ENCODE data around the gene ZSCAN21.

The ZSCAN21 gene

GRCh38 chr7:100081535-100082102 is 32.0 kb downstream of the ZSCAN21 start, which contains the start of gene ZNF3 (continued):
- 0 out of 2 replicates have a peak, but pooled peaks have one; percentile 30 for TF ChIP-seq ZNF341 (tag by site-specific recombination; IDR thresholded peaks at IDR 0.05; ENCODE audit: low read depth)
- no peak for TF ChIP-seq ZNF157 (tag by site-specific recombination; IDR thresholded peaks at IDR 0.05)
- TF ChIP-seq ZNF23 (tag by site-specific recombination; IDR thresholded peaks at IDR 0.05; ENCODE audit: borderline replicate concordance), result no peak
- TF ChIP-seq ZNF426 (tag by site-specific recombination; IDR thresholded peaks at IDR 0.05), result no peak
- peak; percentile 95 for TF ChIP-seq PATZ1 (tag by site-specific recombination; IDR thresholded peaks at IDR 0.05)
- no peak for TF ChIP-seq ZNF544 (tag by site-specific recombination; IDR thresholded peaks at IDR 0.05)
- TF ChIP-seq ZNF837 (tag by site-specific recombination; IDR thresholded peaks at IDR 0.05), result no peak
- no peak for TF ChIP-seq SALL2 (tag by site-specific recombination; IDR thresholded peaks at IDR 0.05; ENCODE audit: borderline replicate concordance)
- TF ChIP-seq ZNF521 (tag by site-specific recombination; IDR thresholded peaks at IDR 0.05), result no peak
- TF ChIP-seq HOXD13 (CRISPR knock-in tag; IDR thresholded peaks at IDR 0.05; ENCODE audit: borderline replicate concordance), result no peak
- TF ChIP-seq ZNF555 (tag by site-specific recombination; conservative IDR thresholded peaks at IDR 0.05), result no peak
- no peak for TF ChIP-seq MEIS1 (CRISPR knock-in tag; IDR thresholded peaks at IDR 0.05; ENCODE audit: borderline replicate concordance)
- no peak for TF ChIP-seq ZNF645 (tag by site-specific recombination; IDR thresholded peaks at IDR 0.05)
- TF ChIP-seq HIC1 (tag by site-specific recombination; IDR thresholded peaks at IDR 0.05), result peak; percentile 100
- no peak for TF ChIP-seq ZNF133 (tag by site-specific recombination; IDR thresholded peaks at IDR 0.05)
- TF ChIP-seq ZXDB (tag by site-specific recombination; IDR thresholded peaks at IDR 0.05), result peak; percentile 86
- TF ChIP-seq PRDM1 (tag by site-specific recombination; IDR thresholded peaks at IDR 0.05), result no peak
- 0 out of 2 replicates have a peak, but pooled peaks have one; percentile 34 for TF ChIP-seq ZSCAN18 (tag by site-specific recombination; IDR thresholded peaks at IDR 0.05)
- TF ChIP-seq ZNF830 (tag by site-specific recombination; IDR thresholded peaks at IDR 0.05; ENCODE audit: low read depth), result no peak
- no peak for TF ChIP-seq ZNF121 (tag by site-specific recombination; IDR thresholded peaks at IDR 0.05)
- TF ChIP-seq PRDM10 (tag by site-specific recombination; IDR thresholded peaks at IDR 0.05), result 0 out of 2 replicates have a peak, but pooled peaks have one; percentile 43
- TF ChIP-seq ZNF639 (tag by site-specific recombination; IDR thresholded peaks at IDR 0.05), result peak; percentile 93; the same call in 1 of the 2 replicates
- TF ChIP-seq SP3 (tag by site-specific recombination; IDR thresholded peaks at IDR 0.05), result peak; percentile 93
- TF ChIP-seq ZNF488 (tag by site-specific recombination; IDR thresholded peaks at IDR 0.05), result no peak
- TF ChIP-seq ZNF704 (tag by site-specific recombination; IDR thresholded peaks at IDR 0.05), result no peak
